ENCODE data around the gene NUMBL. TPM values are rescaled to one million over a fixed set of nuclear protein-coding genes. Genes with fewer than 3 reads are reported as not detected.

The NUMBL gene
- total and polyA plus RNA-seq, 2 of the 4 experiments (the other 2 are of a cell fraction), result 6.3 to 29.0 TPM

DNA sequence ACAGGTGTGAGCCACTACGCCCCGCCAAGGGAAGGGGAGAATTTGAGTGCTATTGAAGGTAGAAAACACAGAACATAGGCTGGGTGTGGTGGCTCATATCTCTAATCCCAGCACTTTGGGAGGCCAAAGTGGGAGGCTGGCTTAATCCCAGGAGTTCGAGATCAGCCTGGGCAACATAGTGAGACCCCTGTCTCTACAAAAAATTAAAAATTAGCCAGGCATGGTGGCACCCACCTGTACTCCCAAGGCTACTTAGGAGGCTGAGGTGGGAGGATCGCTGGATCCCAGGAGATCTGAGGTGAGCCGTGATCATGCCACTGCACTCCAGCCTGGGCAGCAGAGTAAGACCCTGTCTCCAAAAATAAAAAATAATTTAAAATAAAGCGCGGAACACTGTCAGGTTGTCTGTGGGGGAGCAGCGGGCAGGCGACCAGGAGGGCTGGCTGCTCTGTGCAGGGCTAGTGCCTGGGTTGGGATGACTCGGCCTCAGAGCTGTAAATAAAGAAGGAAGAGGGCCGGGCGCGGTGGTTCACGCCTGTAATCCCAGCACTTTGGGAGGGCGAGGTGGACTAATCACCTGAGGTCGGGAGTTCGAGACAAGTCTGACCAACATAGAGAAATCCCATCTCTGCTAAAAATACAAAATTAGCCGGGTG lies 48.3 kb downstream of the NUMBL start:
- H3K23ac ChIP-seq (ENCODE audit: low read depth, low read length), result no peak overlapping the region
- CTCF ChIA-PET, result no interaction called here
- POLR2A ChIA-PET (ENCODE audit: unreplicated experiment), result no interaction called here

More for the DNA sequence above, 48.3 kb downstream of the NUMBL start:
- Histone ChIP-seq H3K14ac (replicated peaks; ENCODE audit: low read depth, low read length) (no peak overlapping the region), H3K4me2 (ENCODE audit: low read depth, low read length) (no peak overlapping the region), H3K4me3 (ENCODE audit: insufficient read depth, low read depth, low read length) (no peak overlapping the region), H3K9ac (ENCODE audit: low read depth, low read length) (no peak overlapping the region), H3K36me3 (ENCODE audit: control insufficient read depth, insufficient read depth, low read length) (no peaks in the 10 kb centered on the region), H2AK5ac (ENCODE audit: low read depth, low read length) (peak overlapping the region; percentile 69), H2BK5ac (ENCODE audit: low read depth, low read length, poor library complexity, severe bottlenecking) (no peak overlapping the region), H3K56ac (ENCODE audit: extremely low read depth, insufficient read depth, low read length) (no peak overlapping the region), H3K4me1 (ENCODE audit: control insufficient read depth, insufficient read depth, low read length) (peaks cover 21% of the 10 kb centered on the region), H3K79me1 (ENCODE audit: low read depth in 1 of 2, low read length in 2 of 2) (no peaks in the 10 kb centered on the region), H4K5ac (ENCODE audit: low read depth, low read length) (no peak overlapping the region; the same call in 1 of the 2 replicates), H3K4ac (ENCODE audit: low read depth, low read length) (peak overlapping the region; percentile 95), H2AK9ac (replicated peaks; ENCODE audit: low read depth, low read length, poor library complexity) (no peak overlapping the region), H2BK120ac (ENCODE audit: low read depth, low read length) (peak overlapping the region; percentile 91), H2BK15ac (ENCODE audit: low read depth, low read length) (no peak overlapping the region), H3K18ac (ENCODE audit: low read depth, low read length) (no peak overlapping the region; the same call in 1 of the 2 replicates), H2AFZ (replicated peaks; ENCODE audit: low read length, poor library complexity) (no peak overlapping the region), H4K91ac (ENCODE audit: insufficient read depth, low read depth, low read length) (peak overlapping the region; percentile 62), H3K9me1 (ENCODE audit: insufficient read depth, low read length) (peaks cover 5% of the 10 kb centered on the region), H4K8ac (ENCODE audit: low read depth in 2 of 2, low read length in 2 of 2) (0 out of 4 replicates have a peak overlapping the region, but pooled peaks of 1 of the 2 experiments have one; percentile 15), H3K27me3 (ENCODE audit: control insufficient read depth, insufficient read depth, low read length) (no peaks in the 10 kb centered on the region), H3K9me3 (ENCODE audit: control insufficient read depth, insufficient read depth, low read length) (no peaks in the 10 kb centered on the region), H4K20me1 (ENCODE audit: insufficient read depth, low read length) (no peaks in the 10 kb centered on the region), H3K27ac (ENCODE audit: insufficient read depth, low read length) (peak overlapping the region; percentile 82; the same call in 1 of the 2 replicates), H2BK20ac (ENCODE audit: low read depth, low read length) (no peak overlapping the region; the same call in none of the 2 replicates)
- dilution Hi-C loops (cut with HindIII; ENCODE audit: low sequenced_read_pairs, unreplicated experiment) (no loop called here), intact Hi-C loops (cut with micrococcal nuclease) (no loop called here), in situ Hi-C loops (cut with MboI; ENCODE audit: low sequenced_read_pairs) (no loop called here)
- 92% methylated on average over 2 of the region's 18 CpGs; no CpG with 5 or more reads in 1 of the 2 experiments for WGBS, 2 experiments (ENCODE audit: extremely low coverage in 2 of 2, insufficient read length in 1 of 2)
- DNase-seq (no peak), ATAC-seq (ENCODE audit: low read depth) (no peak)
- TF ChIP-seq FOS (IDR thresholded peaks at IDR 0.05; ENCODE audit: low read depth, low read length), result no peak
- TF ChIP-seq RFX5 (IDR thresholded peaks at IDR 0.05; ENCODE audit: low read depth, low read length), result no peak
- TF ChIP-seq BHLHE40 (IDR thresholded peaks at IDR 0.05; ENCODE audit: low read depth, low read length), result no peak
- TF ChIP-seq RAD21 (IDR thresholded peaks at IDR 0.05; ENCODE audit: low read length), result no peak
- no peak for TF ChIP-seq RCOR1 (IDR thresholded peaks at IDR 0.05; ENCODE audit: insufficient replicate concordance, low read length)
- no peak for TF ChIP-seq MAZ (IDR thresholded peaks at IDR 0.05; ENCODE audit: borderline replicate concordance, low read depth, low read length)
- no peak for TF ChIP-seq CEBPB (IDR thresholded peaks at IDR 0.05; ENCODE audit: low read depth, low read length)
- TF ChIP-seq, protein P1, sequence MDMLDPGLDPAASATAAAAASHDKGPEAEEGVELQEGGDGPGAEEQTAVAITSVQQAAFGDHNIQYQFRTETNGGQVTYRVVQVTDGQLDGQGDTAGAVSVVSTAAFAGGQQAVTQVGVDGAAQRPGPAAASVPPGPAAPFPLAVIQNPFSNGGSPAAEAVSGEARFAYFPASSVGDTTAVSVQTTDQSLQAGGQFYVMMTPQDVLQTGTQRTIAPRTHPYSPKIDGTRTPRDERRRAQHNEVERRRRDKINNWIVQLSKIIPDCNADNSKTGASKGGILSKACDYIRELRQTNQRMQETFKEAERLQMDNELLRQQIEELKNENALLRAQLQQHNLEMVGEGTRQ (IDR thresholded peaks at IDR 0.05; ENCODE audit: low read depth, low read length), result no peak
- TF ChIP-seq SMC3 (IDR thresholded peaks at IDR 0.05; ENCODE audit: low read depth, low read length), result no peak
- no peak for TF ChIP-seq NFE2L2 (IDR thresholded peaks at IDR 0.05; ENCODE audit: low read depth, low read length)
- no peak for TF ChIP-seq POLR2A (IDR thresholded peaks at IDR 0.05; ENCODE audit: low read depth, low read length)
- no peak for TF ChIP-seq MXI1 (IDR thresholded peaks at IDR 0.05; ENCODE audit: borderline replicate concordance, low read depth, low read length)
- TF ChIP-seq MAFK (IDR thresholded peaks at IDR 0.05; ENCODE audit: low read depth, low read length), result no peak
- no TSS peak for BruUV-seq (replicated peaks)
